Right lobe of liver (tissue), 4 donors: ENCODE data around the gene LRMDA.

Experiments
- CTCF ChIP-seq, 4 donors: fragments of 200-600 bp in 3 of 4; fragments of 450-650 bp in 1 of 4; IDR thresholded peaks; one replicate each; pipeline versions ENCODE4 v1.5.1 to v1.8.0; 2016 to 2022; ENCODE audit warnings: antibody characterized with exemption in 4 of 4, mild to moderate bottlenecking in 2 of 4
- POLR2A ChIP-seq: fragments of 450-650 bp; IDR thresholded peaks from one replicate; pipeline ENCODE4 v1.6.1; 2017; ENCODE audit warnings: antibody characterized with exemption, mild to moderate bottlenecking
- donor health status: DM: no; HTN: no; CAD: no.
- donor health status: DM: no; HTN: no; CAD: no.
- donor health status: DM: no; HTN: yes; CAD: no.

DNA sequence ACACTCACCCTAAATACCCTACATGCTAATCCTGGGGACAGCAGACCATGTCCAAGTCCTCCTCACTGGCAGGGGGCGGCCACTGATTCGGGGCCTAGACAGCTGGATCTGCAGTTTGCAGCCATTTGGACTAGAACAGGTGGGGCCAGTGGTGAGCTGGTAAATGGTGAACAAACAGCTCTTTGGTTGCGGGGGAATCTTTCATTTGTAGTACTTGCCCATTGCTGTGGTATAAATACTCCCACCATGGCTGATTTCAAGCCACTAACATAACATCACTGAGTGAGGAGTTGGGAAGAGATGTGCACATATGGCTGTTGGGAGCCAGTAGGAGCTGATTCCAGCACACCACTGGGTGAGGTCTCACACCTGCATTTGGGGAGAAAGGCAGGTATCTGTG is 43.3 kb upstream of the LRMDA start:
- no peak for TF ChIP-seq CTCF (IDR thresholded peaks at IDR 0.05)
- no peak for TF ChIP-seq POLR2A
